Measurements from ENCODE around the gene HLA-E.
"Not testable (repeated sequence)": the region's sequence is repeated elsewhere in the genome, so short reads cannot be mapped to it uniquely, and the experiment has no call there.

HLA-E gene

DNA sequence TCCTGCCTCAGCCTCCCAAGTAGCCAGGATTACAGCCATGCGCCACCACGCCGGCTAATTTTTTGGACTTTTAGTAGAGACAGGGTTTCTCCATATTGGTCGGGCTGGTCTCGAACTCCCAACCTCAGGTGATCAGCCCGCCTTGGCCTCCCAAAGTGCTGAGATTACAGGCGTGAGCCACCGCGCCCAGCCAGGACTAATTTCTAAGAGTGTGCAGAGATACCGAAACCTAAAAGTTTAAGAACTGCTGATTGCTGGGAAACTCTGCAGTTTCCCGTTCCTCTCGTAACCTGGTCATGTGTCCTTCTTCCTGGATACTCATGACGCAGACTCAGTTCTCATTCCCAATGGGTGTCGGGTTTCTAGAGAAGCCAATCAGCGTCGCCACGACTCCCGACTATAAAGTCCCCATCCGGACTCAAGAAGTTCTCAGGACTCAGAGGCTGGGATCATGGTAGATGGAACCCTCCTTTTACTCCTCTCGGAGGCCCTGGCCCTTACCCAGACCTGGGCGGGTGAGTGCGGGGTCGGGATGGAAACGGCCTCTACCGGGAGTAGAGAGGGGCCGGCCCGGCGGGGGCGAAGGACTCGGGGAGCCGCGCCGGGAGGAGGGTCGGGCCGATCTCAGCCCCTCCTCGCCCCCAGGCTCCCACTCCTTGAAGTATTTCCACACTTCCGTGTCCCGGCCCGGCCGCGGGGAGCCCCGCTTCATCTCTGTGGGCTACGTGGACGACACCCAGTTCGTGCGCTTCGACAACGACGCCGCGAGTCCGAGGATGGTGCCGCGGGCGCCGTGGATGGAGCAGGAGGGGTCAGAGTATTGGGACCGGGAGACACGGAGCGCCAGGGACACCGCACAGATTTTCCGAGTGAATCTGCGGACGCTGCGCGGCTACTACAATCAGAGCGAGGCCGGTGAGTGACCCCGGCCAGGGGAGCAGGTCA, at the start of gene HLA-E:
Gene HLA-E (plus strand): TSS at position 429 of the 945 bp plus-strand sequence. CDS start 23 bp downstream, at position 452.
- peak; percentile 90 for DNase-seq

DNA sequence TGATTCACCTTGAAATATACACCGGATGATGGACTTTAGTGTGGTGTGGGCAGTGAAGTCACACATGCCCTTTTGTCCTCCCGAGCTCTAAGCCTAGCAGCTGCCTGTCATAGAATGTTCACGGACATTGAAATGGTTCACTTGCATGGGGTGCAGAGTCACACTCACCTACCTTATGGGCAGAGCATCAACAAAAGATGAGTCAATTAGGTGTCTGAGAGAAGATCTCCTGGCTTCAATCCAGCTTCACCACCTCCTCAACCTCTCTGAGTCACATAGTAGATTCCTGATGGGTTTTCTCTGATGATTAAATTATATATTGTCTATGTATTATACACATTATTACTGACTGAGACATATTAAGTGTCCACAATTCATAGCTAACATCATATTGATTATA, 48.1 kb upstream of the HLA-E start:
- DNase-seq = peak; percentile 30

DNA sequence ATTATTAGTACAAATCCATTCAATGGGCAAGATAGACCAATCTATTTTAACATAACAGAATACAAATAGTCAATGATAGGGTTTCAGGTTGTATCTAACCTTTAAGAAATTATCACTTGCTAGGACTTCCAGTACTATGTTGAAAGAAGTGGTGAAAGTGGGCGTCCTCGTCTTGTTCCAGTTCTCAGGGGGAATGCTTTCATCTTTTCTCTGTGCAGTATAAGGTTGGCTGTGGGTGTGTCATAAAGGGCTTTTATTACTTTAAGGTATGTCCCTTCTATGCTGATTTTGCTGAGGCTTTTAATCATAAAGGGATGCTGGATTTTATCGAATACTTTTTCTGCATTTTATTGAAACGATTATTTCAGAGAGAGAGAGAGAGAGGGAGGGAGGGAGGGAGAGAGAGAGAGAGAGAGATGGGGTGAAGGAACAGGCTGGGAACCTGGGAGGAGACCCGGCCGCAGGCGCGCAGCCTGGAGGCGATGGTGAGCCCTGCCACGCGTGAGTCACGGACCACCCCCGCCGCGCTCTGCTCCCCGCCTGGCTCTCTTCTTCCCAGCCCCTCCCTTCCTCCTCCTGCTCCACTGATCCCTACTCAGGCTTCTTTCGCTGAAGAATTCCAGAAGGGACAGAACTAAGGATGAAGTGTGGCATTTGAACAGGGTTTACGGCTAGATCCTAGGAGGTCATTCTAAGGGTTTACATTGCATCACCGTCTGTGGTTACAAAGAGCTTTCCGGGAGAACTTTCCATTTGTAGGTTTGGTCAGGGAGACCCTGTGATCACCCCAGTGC, 45.5 kb upstream of the HLA-E start:
- no peak for DNase-seq

DNA sequence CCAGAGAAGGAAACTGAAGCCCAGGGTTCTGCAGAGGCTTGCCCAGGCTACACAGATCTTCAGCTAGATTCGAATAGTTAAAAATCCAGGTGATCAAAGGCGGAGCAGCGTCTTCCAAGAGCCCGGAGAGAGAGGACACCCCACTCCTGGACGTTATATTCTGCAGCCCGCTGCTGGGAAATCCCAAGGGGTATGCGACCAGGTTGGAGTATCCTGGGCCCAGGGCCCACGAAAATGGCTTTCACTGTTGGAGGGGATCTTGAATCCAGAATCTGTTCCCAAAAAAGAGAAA, 44.9 kb upstream of the HLA-E start:
- DNase-seq = no peak

DNA sequence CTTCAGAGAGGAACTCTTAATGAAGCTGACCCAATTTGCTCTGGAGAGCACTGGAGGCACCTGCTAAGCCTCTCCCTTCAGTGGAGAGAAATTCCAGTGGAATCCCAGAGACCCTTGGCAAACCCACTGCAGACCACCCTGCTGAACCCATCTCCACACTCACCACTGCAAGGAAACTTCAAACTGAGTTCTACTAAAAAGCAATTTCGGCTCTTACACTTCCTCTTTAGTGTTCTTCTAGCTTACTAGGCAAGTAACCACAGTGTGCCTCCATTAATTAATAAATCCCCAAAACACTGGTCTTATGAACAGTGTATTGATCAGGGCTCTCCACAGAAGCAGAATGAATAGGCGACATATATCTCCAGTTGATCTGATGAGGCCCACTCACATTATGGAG, 43.0 kb upstream of the HLA-E start:
- DNase-seq = no peak

DNA sequence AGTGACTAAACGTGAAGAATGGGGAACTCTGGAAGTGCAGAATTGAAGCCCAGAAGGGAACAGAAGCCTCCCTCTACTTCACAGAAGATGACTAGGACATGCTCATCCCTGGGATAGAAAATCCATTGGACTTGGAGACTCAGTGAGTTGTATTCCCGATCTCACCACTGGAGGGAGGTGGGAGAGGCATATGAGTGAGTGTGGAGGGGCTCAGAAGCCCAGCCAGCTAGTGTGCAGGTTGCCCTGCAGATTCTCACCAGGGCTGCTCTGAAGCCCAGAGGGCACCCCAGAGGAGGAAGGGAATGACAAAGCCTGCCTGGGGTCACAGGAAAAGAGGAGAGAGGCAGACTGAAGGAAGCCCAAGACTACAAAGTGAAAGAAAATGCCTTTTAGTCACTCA, 42.1 kb upstream of the HLA-E start:
- no peak for DNase-seq

DNA sequence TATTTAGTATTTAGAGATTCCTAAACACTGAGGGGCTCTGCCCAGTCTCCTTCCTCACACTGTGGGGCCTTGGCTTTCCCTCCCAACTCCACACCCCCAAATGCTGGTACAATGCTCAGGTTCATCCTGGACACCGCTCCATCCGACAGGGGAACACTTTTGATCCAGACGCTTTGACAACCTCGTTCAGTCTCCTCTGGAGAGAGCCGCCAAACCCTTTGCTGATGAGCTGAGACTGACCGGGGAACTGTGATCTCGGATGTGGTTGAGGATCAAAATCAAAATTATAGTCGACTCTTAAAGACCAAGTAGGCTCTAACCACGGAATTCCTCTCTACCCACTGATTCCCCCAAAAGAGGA, 38.8 kb upstream of the HLA-E start:
- no peak for DNase-seq

DNA sequence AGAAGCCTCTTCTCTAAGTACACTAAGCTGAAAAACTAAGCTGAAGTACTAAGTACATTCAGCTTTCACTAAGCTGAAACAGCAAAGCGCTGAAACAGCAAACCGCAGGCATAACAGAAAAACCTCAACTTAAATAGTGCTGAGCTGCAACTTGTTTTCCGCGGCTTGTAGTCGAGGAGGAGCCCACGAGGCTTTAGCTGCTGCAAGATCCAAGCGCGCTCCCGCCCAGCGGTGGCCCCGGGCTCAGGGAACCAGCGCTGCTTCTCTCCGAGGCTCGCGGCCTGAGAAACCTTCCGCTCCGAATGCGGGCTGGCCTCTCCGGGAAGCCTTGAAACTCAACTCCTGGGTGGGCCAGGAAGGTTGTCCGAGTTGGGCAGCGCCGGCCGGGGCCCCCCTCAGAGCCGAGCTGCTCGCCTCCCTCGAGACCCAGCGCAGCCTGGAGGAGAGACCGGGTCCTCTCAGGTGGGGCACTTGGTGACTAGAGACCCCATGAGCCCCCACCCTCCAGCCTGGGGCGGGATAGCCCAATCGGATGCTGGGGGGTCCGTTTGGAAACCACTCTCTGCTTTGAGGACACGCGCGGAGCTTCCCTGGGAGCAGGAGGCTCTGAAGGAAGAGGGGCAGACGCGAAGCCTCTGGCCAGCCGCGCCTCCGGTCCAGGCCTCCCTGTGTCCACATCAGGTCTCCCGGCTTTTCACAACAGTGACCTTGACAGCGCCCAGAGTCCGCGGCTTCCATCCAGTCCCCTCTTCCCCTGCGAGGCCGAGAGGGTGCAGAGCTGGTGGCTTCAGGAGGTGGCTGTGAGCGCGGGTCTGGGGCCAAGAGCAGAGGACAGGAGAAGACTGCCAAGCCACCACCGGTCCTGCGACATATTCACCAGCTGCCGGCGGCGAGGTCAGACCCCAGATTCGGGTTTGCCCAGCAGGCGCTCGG, 38.1 kb upstream of the HLA-E start:
- peak; percentile 68 for DNase-seq

DNA sequence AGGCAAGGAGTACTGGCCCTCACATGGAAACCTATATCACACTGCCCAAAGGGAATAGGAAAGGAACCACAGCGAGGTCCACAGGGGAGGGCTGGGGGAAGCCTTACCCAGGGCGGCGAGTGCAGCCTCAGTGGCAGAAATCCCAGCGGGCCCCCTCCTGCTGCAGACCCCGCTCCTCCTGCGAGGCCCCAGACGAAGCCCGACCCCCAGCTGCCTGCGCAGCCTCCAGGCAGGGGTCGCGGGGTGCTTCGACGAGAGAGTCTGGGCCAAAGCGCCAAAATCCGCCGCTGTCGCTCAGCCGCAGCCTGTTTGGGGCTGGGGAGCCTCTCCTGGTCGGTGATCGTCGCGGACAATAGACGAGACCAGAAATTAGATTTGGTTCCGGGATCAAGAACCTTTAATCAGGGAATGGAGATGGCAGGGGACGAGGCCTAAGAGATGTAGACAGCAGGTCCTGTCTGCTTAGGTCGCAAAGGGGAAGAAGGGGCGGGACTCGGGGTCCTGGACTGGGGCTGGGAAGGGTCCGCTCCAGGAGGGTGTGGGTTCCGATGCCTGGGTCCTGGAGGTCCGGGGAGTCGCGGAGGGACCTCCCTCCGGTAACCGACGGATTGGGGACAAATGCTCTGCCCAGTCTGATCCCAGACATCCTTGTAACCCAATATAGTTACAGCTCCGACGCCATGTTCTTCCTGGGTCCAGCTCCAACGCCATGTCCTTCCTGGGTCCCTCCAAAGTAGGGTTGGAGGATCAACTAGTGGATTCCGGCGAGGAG, 36.4 kb upstream of the HLA-E start:
- DNase-seq = no peak

DNA sequence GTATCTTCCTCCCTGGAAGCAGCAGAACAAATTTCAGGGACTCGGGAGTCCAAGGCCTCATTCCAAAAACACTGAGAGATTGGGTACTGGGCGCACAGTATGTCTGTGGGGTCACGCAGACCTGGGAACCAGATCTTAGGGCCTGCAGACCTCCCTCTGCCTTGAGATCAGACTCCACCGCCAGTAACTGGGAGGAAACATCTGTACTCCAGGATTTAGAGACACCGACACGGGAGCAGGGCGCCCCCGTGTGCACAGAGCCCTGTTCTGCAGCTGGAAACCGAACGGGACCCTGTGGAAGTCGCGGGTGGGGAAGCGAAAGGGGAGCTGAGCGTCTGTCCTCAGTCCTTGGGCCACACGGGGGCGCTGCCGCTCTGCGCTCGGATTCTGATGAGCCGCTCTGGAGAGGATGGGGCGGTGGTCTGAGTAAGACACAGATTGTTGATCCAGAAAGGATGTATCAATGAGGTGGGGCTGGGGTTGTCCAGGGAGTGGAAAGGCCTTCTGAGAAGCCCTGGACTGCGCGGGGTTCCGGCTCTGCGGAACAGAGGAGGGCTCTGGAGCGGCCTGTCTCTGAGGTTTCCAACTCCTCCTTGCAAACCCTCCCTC, 35.7 kb upstream of the HLA-E start:
- DNase-seq = peak; percentile 91

DNA sequence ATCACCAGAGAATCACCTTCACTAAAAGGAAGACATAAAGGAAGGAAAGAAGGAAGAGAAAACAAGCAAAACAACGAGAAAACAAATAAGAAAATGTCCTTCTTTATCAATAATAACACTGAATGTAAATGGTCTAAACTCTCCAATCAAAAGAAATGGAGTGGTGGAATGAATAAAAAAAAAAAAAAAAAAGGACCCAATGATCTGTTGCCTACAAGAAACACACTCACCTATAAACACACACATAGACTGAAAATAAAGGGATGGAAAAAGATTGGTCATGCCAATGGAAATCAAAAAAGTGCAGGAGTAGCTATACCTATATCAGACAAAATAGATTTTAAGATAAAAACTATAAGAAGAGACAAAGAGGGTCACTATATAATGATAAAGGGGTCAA, 30.2 kb upstream of the HLA-E start:
- no peak for DNase-seq

DNA sequence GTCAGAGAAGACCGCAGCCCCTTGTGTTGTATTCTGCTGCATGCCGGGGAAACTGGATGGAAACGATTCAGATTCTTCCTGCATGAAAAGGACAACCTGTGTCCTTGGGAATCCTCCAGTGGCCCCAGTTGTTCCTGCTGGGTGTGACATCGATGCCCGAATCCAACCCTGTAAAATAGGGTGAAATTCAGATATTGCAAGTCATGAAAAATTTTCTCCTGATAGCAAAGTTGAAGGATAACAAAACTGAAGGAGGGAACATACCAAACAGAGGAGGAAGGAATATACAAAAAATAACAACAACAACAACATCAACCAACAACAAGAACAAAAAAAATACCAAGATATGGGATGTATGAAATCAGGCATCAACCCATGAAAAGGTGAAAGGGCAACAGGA, 28.3 kb upstream of the HLA-E start:
- no peak for DNase-seq

DNA sequence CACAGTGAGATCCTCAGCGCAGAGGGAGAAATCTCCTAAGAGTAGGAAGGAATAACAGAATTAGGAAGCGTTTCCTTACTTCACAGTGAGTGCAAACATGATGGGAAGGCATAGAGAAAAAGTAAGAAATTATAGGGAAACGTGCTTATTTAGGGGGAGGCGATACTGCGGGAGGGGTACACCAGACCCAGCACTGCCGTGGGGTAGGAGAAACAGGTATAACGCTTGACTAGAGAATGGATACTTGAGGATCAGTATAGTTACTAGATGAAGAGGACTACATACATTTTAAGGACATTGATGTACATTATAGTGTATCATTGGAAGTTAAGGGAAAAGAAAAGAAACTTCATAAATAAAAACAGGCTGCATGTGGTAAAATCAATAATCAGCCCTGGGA, 26.8 kb upstream of the HLA-E start:
- no peak for DNase-seq

DNA sequence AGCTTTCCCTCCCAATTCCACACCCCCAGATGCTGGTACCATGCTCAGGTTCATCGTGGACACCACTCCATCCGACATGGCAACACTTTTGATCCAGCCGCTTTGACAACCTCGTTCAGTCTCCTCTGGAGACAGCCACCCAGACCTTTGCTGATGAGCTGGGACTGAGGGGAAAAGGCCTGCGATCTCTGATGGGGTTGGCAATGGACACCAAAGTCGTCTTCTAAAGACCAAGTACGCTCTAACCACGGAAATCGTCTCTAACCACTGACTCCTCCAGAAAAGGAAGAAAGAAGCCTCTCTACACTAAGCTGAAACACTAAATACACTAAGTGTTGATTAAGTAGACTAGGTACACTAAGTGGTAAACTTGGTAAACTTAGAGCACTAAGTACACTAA, 26.1 kb upstream of the HLA-E start:
- no peak for DNase-seq

DNA sequence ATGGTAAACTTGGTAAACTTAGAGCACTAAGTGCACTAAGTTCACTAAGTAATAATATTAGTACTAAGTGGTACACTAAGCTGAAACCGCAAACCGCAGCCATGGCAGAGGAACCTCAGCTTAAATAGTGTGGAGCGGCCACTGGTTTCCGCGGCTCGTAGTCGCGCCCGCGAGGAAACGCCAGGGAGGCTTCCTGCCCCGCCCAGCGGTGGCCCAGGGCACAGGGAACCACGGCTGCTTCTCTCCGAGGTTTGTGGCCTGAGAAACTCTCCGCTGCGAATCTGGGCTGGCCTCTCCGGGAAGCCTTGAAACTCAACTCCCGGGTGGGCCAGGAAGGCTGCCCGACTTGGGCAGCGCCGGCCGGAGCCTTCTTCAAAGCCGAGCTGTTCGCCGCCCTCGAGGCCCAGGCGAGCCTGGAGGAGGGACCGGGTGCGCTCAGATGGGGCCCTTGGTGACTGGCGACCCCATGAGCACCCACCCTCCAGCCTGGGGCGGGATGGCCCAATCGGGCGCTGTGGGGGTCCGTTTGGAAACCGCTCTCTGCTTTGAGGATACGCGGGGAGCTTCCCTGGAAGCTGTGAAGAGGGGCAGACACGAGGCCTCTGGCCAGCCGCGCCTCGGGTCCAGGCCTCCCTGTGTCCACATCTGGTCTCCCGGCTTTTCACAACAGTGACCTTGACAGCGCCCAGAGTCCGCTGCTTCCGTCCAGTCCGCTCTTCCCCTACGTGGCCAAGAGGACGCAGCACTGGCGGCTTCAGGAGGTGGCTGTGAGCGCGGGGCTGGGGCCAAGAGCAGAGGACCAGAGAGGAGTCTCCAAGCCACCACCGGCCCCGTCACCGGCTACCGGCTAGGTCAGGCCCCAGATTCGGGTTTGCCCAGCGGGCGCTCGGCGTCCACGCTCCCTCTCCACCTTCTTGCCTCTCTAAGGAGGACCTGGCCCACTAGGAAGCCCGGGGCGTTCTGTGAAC, 25.4 kb upstream of the HLA-E start:
- peak; percentile 86 for DNase-seq

DNA sequence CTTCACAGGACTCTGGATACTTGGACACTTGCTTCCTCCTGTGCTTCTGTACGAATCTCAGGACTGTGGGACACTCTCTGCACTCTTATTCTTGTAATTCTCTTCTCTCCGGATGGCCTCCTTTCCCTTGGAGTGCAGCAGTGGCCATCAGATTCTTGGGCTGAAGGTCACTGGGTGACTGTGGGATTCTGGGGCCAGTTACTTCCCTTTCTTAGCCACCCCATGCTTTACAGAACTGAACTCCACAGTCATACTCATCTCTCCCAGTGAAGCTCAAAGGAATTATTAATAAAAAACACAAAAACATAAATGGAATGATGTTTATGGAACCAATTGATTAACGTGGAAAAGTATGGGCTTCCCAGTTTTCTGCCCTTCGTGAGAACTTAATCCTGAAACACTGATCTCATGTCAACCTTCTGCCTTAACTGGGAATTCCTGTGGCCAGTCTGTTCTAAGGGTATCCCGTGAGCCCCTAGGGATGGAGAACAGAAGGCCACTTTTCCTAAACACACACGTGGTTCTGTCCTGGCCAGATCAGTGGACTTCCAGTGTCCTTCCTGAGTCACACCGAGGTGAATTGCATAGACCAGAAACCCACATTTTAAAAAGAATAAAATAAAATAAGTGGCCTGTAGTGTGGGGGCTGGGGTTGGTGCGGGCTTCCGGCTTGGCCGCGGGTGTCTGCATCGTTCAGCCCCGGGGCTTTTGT, 23.6 kb upstream of the HLA-E start:
- DNase-seq = no peak

DNA sequence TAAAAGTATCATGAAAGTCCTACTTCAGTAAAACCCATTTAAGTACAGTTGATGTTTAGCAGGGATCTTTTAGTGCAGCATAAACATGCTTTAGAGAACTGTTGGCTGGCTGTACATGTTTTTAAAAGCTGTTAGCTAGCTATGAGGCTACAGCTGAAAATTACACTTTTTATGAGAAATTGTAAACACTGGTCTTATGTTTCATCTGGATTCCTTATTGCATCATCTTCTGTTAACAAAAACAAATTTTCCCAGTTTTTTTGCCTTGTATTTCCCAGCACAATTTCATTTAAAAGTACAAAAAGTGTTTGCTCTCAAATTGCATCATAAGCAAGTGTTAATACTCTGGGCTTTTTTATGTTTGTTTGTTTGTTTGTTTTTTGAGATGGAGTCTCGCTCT, 18.3 kb upstream of the HLA-E start:
- DNase-seq = no peak

DNA sequence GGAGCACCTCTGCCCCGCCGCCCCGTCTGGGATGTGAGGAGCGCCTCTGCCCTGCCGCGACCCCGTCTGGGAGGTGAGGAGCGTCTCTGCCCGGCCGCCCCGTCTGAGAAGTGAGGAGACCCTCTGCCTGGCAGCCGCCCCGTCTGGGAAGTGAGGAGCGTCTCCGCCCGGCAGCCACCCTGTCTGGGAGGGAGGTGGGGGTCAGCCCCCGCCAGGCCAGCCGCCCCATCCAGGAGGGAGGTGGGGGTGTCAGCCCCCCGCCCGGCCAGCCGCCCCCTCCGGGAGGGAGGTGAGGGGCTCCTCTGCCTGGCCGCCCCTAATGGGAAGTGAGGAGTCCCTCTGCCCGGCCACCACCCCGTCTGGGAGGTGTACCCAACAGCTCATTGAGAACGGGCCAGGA, 14.2 kb upstream of the HLA-E start:
- DNase-seq = not testable (repeated sequence)

DNA sequence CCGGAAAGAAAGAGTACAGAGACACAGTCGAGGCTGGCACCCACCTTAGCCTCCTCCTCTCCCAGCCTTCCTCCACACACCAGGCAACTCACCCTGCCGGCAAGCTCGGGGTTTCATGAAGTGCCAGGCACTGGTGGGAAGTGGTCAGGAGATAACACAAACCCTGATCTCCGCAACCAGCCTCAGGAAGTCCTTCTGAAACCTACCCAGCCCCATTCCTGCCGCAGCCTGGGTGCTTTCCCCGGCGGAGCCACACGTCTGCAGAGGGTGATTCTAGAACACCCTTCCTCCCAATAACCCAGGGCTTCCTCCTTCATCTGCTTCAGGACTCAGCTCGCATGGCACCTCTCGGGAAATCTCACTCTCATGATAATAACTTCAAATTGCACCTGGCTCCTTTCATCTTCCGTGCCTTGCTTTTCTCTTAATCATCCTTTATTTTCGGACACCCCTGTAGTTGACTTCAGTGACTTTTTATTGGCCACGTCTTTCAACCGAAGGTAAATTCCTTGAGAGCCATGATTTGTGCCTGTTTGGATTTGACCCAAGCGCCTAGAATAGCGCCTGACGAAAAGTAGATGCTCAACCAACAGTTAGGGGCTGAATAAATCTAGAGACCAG, 8.7 kb upstream of the HLA-E start:
- DNase-seq = peak; percentile 63
